Panc1 (cell line): ENCODE data around the gene TP53I3. TPM values are rescaled to one million over a fixed set of nuclear protein-coding genes. Genes with fewer than 3 reads are reported as not detected.

Source experiments
- ATAC-seq: fragments of 200-7000 bp; cut with Tn5 transposase; 2 replicates; pipeline ENCODE4 v1.9.1; 2020; ENCODE audit warnings: mild to moderate bottlenecking, moderate library complexity
- BruUV-seq: library from RNA; stranded (reverse); fragments of 400-500 nt; replicated peaks from 2 replicates; lab custom pipeline; 2021; lab: Mats Ljungman, UMichigan
- CTCF ChIA-PET: fragments of 300-600 bp; sonication (Branson Sonifier 250); formaldehyde crosslinking; loops from one replicate; lab custom pipeline; 2022; ENCODE audit warnings: antibody characterized with exemption; lab: Charles Lee
- POLR2A ChIA-PET: fragments of 300-600 bp; sonication (Branson Sonifier 250); formaldehyde crosslinking; loops from one replicate; lab custom pipeline; 2022; ENCODE audit warnings: antibody characterized with exemption; lab: Charles Lee
- DNase-seq: peaks from one replicate; pipeline ENCODE4 v3.0.0-alpha.2; 2010; ENCODE audit warnings: low read depth, low spot score
- H3K27ac ChIP-seq: 2 replicates; pipeline ENCODE4 v1.5.1; 2011; ENCODE audit warnings: mild to moderate bottlenecking, low read length, inconsistent platforms
- H3K27me3 ChIP-seq: fragments of 200-500 bp; sonication (Bioruptor generic); 2 replicates; pipeline ENCODE4 v1.6.0; 2014; ENCODE audit warnings: low read length, inconsistent platforms; ENCODE audit not compliant: control insufficient read depth, insufficient read depth
- H3K36me3 ChIP-seq: fragments of 200-500 bp; sonication (Bioruptor generic); 2 replicates; pipeline ENCODE4 v1.5.1; 2014; ENCODE audit warnings: inconsistent platforms, mild to moderate bottlenecking, low read length, moderate library complexity; ENCODE audit not compliant: control insufficient read depth, insufficient read depth
- H3K4me1 ChIP-seq: 2 replicates; pipeline ENCODE4 v1.5.1; 2011; ENCODE audit warnings: inconsistent platforms, mild to moderate bottlenecking, low read length, moderate library complexity; ENCODE audit not compliant: control insufficient read depth, insufficient read depth
- H3K4me3 ChIP-seq, 2 experiments: 2 replicates each; pipeline ENCODE4 v1.5.1; 2011 to 2012; ENCODE audit warnings: low read depth in 2 of 2, low read length in 2 of 2, mild to moderate bottlenecking in 2 of 2, inconsistent platforms in 1 of 2, moderate library complexity in 1 of 2
- H3K9me3 ChIP-seq: fragments of 200-500 bp; sonication (Bioruptor generic); 2 replicates; pipeline ENCODE4 v1.5.1; 2014; ENCODE audit warnings: low read depth, mild to moderate bottlenecking, inconsistent platforms, low read length, moderate library complexity; ENCODE audit not compliant: control insufficient read depth, insufficient read depth
- CTCF ChIP-seq: fragments of 450-650 bp; IDR thresholded peaks from 2 replicates; pipeline ENCODE4 v1.5.1; 2017; ENCODE audit warnings: mild to moderate bottlenecking
- POLR2AphosphoS5 ChIP-seq: IDR thresholded peaks from 2 replicates; pipeline ENCODE4 v1.6.1; 2012; ENCODE audit warnings: mild to moderate bottlenecking, low read depth, low read length, moderate library complexity
- REST ChIP-seq, 2 experiments: IDR thresholded peaks; 2 replicates each; pipeline ENCODE4 v1.6.1; 2011 to 2012; ENCODE audit warnings: low read depth in 2 of 2, control low read depth in 1 of 2, low read length in 1 of 2, mild to moderate bottlenecking in 1 of 2, moderate library complexity in 1 of 2; ENCODE audit not compliant: insufficient read depth in 1 of 2
- SIN3A ChIP-seq: IDR thresholded peaks from 2 replicates; pipeline ENCODE4 v1.6.1; 2012; ENCODE audit warnings: low read depth, mild to moderate bottlenecking, low read length, moderate library complexity, borderline replicate concordance; ENCODE audit not compliant: insufficient read depth
- TCF7L2 ChIP-seq: IDR thresholded peaks from 2 replicates; pipeline ENCODE4 v1.6.1; 2011; ENCODE audit warnings: mild to moderate bottlenecking, low read depth, low read length, inconsistent platforms
- in situ Hi-C: cut with HindIII; loops from 2 replicates; pipeline ENCODE4 v1.10.0; 2016; ENCODE audit warnings: low sequenced_read_pairs, low pct_unique_long_range_greater_than_20kb
- intact Hi-C: fragments of 100-400 bp; cut with micrococcal nuclease; formaldehyde crosslinking; loops from one replicate; pipeline ENCODE4 v1.10.0; 2022; ENCODE audit not compliant: unreplicated experiment
- total RNA-seq: library from RNA; stranded (reverse); gene quantifications from one replicate; pipeline ENCODE4 v1.2.1, GENCODE V29; 2021; ENCODE audit not compliant: unreplicated experiment

The TP53I3 gene
- total RNA-seq, 1 experiment from 2014 or later = 51.3 TPM

GRCh38 chr2:24065341-24065740, 19.3 kb downstream of the TP53I3 start:
- Histone ChIP-seq H3K4me3 (no peak overlapping the region), H3K9me3 (no peaks in the 10 kb centered on the region), H3K27ac (no peak overlapping the region), H3K36me3 (peaks cover 16% of the 10 kb centered on the region; the same call in 1 of the 2 replicates), H3K27me3 (no peaks in the 10 kb centered on the region), H3K4me1 (no peaks in the 10 kb centered on the region)
- ChIA-PET CTCF (no interaction called here), POLR2A (interaction anchor here (0.6 kb wide), 1 partner anchor 57 kb away, joined by 4 read pairs; no protein-coding TSS in a partner anchor)
- no peak for DNase-seq
- TF ChIP-seq TCF7L2 (no peak), SIN3A (no peak), POLR2AphosphoS5 (no peak)
- BruUV-seq = no TSS peak
- intact Hi-C loops = loop anchor here (10.0 kb wide), 1 partner anchor 241 kb away; no protein-coding TSS in a partner anchor
- in situ Hi-C loops = no loop called here
- no peak for ATAC-seq

GRCh38 chr2:24058564-24059271, 25.9 kb downstream of the TP53I3 start:
- H3K9me3 ChIP-seq = no peaks in the 10 kb centered on the region
- POLR2A ChIA-PET = no interaction called here
- no TSS peak for BruUV-seq
- no peak for ATAC-seq
- H3K27ac ChIP-seq = no peak overlapping the region
- H3K4me1 ChIP-seq = no peaks in the 10 kb centered on the region
- in situ Hi-C loops = no loop called here
- H3K4me3 ChIP-seq = no peak overlapping the region
- H3K36me3 ChIP-seq = no peaks in the 10 kb centered on the region
- CTCF ChIA-PET = no interaction called here
- TF ChIP-seq SIN3A (no peak), CTCF (no peak), TCF7L2 (no peak), REST (IDR thresholded peaks at IDR 0.05; ENCODE audit: insufficient read depth in 1 of 2, low read depth in 2 of 2, low read length in 1 of 2) (no peak), POLR2AphosphoS5 (no peak)
- DNase-seq = no peak
- intact Hi-C loops = no loop called here
- H3K27me3 ChIP-seq = no peaks in the 10 kb centered on the region

GRCh38 chr2:24055750-24056149, 28.9 kb downstream of the TP53I3 start:
- Histone ChIP-seq H3K4me1 (peaks cover 14% of the 10 kb centered on the region; the same call in 1 of the 2 replicates), H3K9me3 (no peaks in the 10 kb centered on the region), H3K4me3 (no peak overlapping the region), H3K27ac (no peak overlapping the region), H3K27me3 (no peaks in the 10 kb centered on the region), H3K36me3 (no peaks in the 10 kb centered on the region)
- TF ChIP-seq CTCF (no peak), SIN3A (no peak), REST (IDR thresholded peaks at IDR 0.05; ENCODE audit: insufficient read depth in 1 of 2, low read depth in 2 of 2, low read length in 1 of 2) (no peak), TCF7L2 (no peak), POLR2AphosphoS5 (no peak)
- in situ Hi-C loops = no loop called here
- BruUV-seq = no TSS peak
- ATAC-seq = no peak
- DNase-seq = no peak
- POLR2A ChIA-PET = no interaction called here
- intact Hi-C loops = no loop called here
- CTCF ChIA-PET = no interaction called here
